IMR-90 (cell line): ENCODE measurements around the gene SLX4IP.

Experiments used
- CTCF ChIP-seq: conservative IDR thresholded peaks from 2 replicates; pipeline ENCODE4 v1.5.1; 2012; ENCODE audit warnings: mild to moderate bottlenecking, low read depth, low read length, improper control_type of control experiment
- POLR2A ChIP-seq: IDR thresholded peaks from 2 replicates; pipeline ENCODE4 v1.6.1; 2012; ENCODE audit warnings: mild to moderate bottlenecking, low read depth, low read length
- RCOR1 ChIP-seq: IDR thresholded peaks from 2 replicates; pipeline ENCODE4 v1.6.1; 2012; ENCODE audit warnings: mild to moderate bottlenecking, low read length, improper control_type of control experiment; ENCODE audit not compliant: insufficient replicate concordance

GRCh38 chr20:10492065-10492464, 57.0 kb downstream of the SLX4IP start:
- TF ChIP-seq CTCF (no peak), POLR2A (no peak), RCOR1 (no peak)
